SK-N-SH (cell line): ENCODE results near the gene TANGO6.

Experiments used
- CHD2 ChIP-seq: fragments of 150-350 bp; IDR thresholded peaks from 2 replicates; pipeline ENCODE4 v1.6.1; 2018; ENCODE audit warnings: low read length; ENCODE audit not compliant: partially characterized antibody
- IRF3 ChIP-seq: fragments of 150-350 bp; IDR thresholded peaks from 2 replicates; pipeline ENCODE4 v1.6.1; 2016; ENCODE audit warnings: mild to moderate bottlenecking, low read depth, low read length
- JUND ChIP-seq: IDR thresholded peaks from 2 replicates; pipeline ENCODE4 v1.4.0; 2012
- MAX ChIP-seq: IDR thresholded peaks from 2 replicates; pipeline ENCODE4 v1.4.0; 2012; ENCODE audit warnings: low read depth
- POLR2AphosphoS5 ChIP-seq: IDR thresholded peaks from 2 replicates; pipeline ENCODE4 v1.6.1; 2012; ENCODE audit warnings: low read depth, low read length
- RFX5 ChIP-seq: IDR thresholded peaks from 2 replicates; pipeline ENCODE4 v1.6.1; 2012; ENCODE audit warnings: mild to moderate bottlenecking, improper control_type of control experiment, low read length
- TCF12 ChIP-seq: IDR thresholded peaks from 2 replicates; pipeline ENCODE4 v1.4.0; 2012
- TF ChIP-seq, protein P1 (sequence below): IDR thresholded peaks from 2 replicates; pipeline ENCODE4; 2012
- TF ChIP-seq, protein P2 (sequence below): fragments of 200-600 bp; sonication (generic); IDR thresholded peaks from 2 replicates; pipeline ENCODE4 v1.6.1; 2017; ENCODE audit warnings: antibody characterized with exemption, mild to moderate bottlenecking, moderate library complexity

DNA sequence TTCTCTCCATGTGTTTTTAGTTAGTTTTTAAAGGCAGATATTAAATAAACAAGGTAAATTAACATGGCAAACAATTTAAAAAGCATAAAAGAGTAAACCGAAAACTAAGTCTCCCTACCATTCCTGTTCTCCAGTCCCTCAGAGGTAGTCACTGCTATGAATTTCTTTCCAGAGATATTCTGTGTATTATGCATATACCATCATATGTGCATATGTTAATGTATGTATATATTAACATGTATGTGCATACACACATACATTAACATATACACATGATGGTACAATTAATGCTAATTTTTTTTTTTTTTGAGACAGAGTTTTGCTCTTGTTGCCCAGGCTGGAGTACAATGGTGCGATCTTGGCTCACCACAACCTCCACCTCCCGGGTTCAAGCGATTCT lies 32.5 kb downstream of the TANGO6 start:
- TF ChIP-seq, protein P1, sequence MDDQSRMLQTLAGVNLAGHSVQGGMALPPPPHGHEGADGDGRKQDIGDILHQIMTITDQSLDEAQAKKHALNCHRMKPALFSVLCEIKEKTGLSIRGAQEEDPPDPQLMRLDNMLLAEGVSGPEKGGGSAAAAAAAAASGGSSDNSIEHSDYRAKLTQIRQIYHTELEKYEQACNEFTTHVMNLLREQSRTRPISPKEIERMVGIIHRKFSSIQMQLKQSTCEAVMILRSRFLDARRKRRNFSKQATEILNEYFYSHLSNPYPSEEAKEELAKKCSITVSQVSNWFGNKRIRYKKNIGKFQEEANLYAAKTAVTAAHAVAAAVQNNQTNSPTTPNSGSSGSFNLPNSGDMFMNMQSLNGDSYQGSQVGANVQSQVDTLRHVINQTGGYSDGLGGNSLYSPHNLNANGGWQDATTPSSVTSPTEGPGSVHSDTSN, result no peak
- TF ChIP-seq JUND, result no peak
- TF ChIP-seq MAX, result no peak
- no peak for TF ChIP-seq IRF3
- no peak for TF ChIP-seq POLR2AphosphoS5
- TF ChIP-seq, protein P2, sequence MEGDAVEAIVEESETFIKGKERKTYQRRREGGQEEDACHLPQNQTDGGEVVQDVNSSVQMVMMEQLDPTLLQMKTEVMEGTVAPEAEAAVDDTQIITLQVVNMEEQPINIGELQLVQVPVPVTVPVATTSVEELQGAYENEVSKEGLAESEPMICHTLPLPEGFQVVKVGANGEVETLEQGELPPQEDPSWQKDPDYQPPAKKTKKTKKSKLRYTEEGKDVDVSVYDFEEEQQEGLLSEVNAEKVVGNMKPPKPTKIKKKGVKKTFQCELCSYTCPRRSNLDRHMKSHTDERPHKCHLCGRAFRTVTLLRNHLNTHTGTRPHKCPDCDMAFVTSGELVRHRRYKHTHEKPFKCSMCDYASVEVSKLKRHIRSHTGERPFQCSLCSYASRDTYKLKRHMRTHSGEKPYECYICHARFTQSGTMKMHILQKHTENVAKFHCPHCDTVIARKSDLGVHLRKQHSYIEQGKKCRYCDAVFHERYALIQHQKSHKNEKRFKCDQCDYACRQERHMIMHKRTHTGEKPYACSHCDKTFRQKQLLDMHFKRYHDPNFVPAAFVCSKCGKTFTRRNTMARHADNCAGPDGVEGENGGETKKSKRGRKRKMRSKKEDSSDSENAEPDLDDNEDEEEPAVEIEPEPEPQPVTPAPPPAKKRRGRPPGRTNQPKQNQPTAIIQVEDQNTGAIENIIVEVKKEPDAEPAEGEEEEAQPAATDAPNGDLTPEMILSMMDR, result no peak
- no peak for TF ChIP-seq TCF12
- no peak for TF ChIP-seq RFX5
- no peak for TF ChIP-seq CHD2
